HG02571 (cell line): Measurements from ENCODE around the gene ARHGEF1.
A peak's percentile ranks its signal among the peaks of the same experiment; 100 is the strongest.

ENCODE experiments used
- ATAC-seq: cut with Tn5 transposase; IDR thresholded peaks from one replicate; pipeline ENCODE4 v1.9.1; 2021; ENCODE audit warnings: mild to moderate bottlenecking, moderate library complexity; ENCODE audit not compliant: unreplicated experiment

ARHGEF1 gene

GRCh38 chr19:41882568-41883462 is at the start of gene ARHGEF1:
ARHGEF1 (plus strand) TSS chr19:41883184; CDS start chr19:41888083, 4,899 bp downstream.
- ATAC-seq, result no peak

- no peak for ATAC-seq
Measured at GRCh38 chr19:41837981-41838708, 44.8 kb upstream of the ARHGEF1 start.

GRCh38 chr19:41839211-41839610 is 43.8 kb upstream of the ARHGEF1 start:
- ATAC-seq, result no peak

- ATAC-seq, result no peak
Measured at GRCh38 chr19:41843371-41843770, 39.6 kb upstream of the ARHGEF1 start.

GRCh38 chr19:41844601-41845000 is 38.4 kb upstream of the ARHGEF1 start, which contains the start of gene LYPD4:
LYPD4 (minus strand) TSS chr19:41844683; CDS start chr19:41839285, 5,398 bp downstream.
- ATAC-seq, result no peak

GRCh38 chr19:41845001-41845050 is 38.2 kb upstream of the ARHGEF1 start, which contains the start of gene DMRTC2:
DMRTC2 (plus strand) TSS chr19:41845042; CDS start chr19:41847429, 2,387 bp downstream.
- no peak for ATAC-seq

GRCh38 chr19:41845051-41845590 is 37.9 kb upstream of the ARHGEF1 start:
- no peak for ATAC-seq

GRCh38 chr19:41847351-41848105 is 35.5 kb upstream of the ARHGEF1 start:
- ATAC-seq, result no peak

- no peak for ATAC-seq
Measured at GRCh38 chr19:41848666-41849065, 34.3 kb upstream of the ARHGEF1 start.

GRCh38 chr19:41849067-41849466 is 33.9 kb upstream of the ARHGEF1 start:
- ATAC-seq, result no peak

- ATAC-seq, result no peak
Measured at GRCh38 chr19:41850381-41850780, 32.6 kb upstream of the ARHGEF1 start.

- no peak for ATAC-seq
Measured at GRCh38 chr19:41851456-41851855, 31.5 kb upstream of the ARHGEF1 start.

- ATAC-seq, result no peak
Measured at GRCh38 chr19:41853344-41853743, 29.6 kb upstream of the ARHGEF1 start.

- ATAC-seq, result no peak
Measured at GRCh38 chr19:41853768-41854167, 29.2 kb upstream of the ARHGEF1 start.

GRCh38 chr19:41859213-41859617 is 23.8 kb upstream of the ARHGEF1 start:
- no peak for ATAC-seq

GRCh38 chr19:41859618-41860418 is 23.2 kb upstream of the ARHGEF1 start, which contains the start of gene RPS19:
RPS19 (plus strand) TSS chr19:41860255; CDS start chr19:41860775, 520 bp downstream.
- ATAC-seq, result peak; percentile 71

- ATAC-seq, result no peak
Measured at GRCh38 chr19:41860419-41861115, 22.4 kb upstream of the ARHGEF1 start.

GRCh38 chr19:41861116-41861768 is 21.7 kb upstream of the ARHGEF1 start:
- ATAC-seq, result no peak

GRCh38 chr19:41861846-41862245 is 21.1 kb upstream of the ARHGEF1 start:
- ATAC-seq, result no peak
